Lower lobe of right lung (tissue), 2 donors: Measurements from ENCODE around the gene RAD51B. TPM values are rescaled to one million over a fixed set of nuclear protein-coding genes. Genes with fewer than 3 reads are reported as not detected.
A peak's percentile ranks its signal among the peaks of the same experiment; 100 is the strongest.
"Not testable (repeated sequence)": the region's sequence is repeated elsewhere in the genome, so short reads cannot be mapped to it uniquely, and the experiment has no call there.

ENCODE experiments used
- ATAC-seq, 2 donors: fragments of 200-7000 bp; cut with Tn5 transposase; one replicate each; pipeline ENCODE4 v1.9.1; 2020 to 2022; ENCODE audit warnings: mild to moderate bottlenecking in 2 of 2, moderate library complexity in 2 of 2
- DNase-seq: peaks from one replicate; pipeline ENCODE4 v3.0.0-alpha.2; 2020
- H3K27ac ChIP-seq: fragments of 200-600 bp; one replicate; pipeline ENCODE4 v1.8.0; 2022
- H3K27me3 ChIP-seq: fragments of 200-600 bp; one replicate; pipeline ENCODE4 v1.8.0; 2022; ENCODE audit warnings: low read depth
- H3K36me3 ChIP-seq: fragments of 200-600 bp; one replicate; pipeline ENCODE4 v1.8.0; 2022; ENCODE audit warnings: mild to moderate bottlenecking
- H3K4me1 ChIP-seq: fragments of 200-600 bp; one replicate; pipeline ENCODE4 v1.8.0; 2022
- H3K4me3 ChIP-seq: fragments of 200-600 bp; one replicate; pipeline ENCODE4 v1.8.0; 2022; ENCODE audit warnings: mild to moderate bottlenecking
- H3K9me3 ChIP-seq: fragments of 200-600 bp; one replicate; pipeline ENCODE4 v1.8.0; 2022
- intact Hi-C: fragments of 100-400 bp; cut with DNase I; formaldehyde crosslinking; loops from one replicate; pipeline ENCODE4 v1.11.0; 2022
- total RNA-seq: library from RNA; stranded (reverse); fragmentation: NEBNext Ultra II Directional; extraction: Animal tissue kit (Norgen Biotek cat#: 25700); gene quantifications from one replicate; pipeline ENCODE4 v1.2.1, GENCODE V29; 2021
- TF ChIP-seq, protein P1 (sequence below): fragments of 200-600 bp; IDR thresholded peaks from one replicate; pipeline ENCODE4 v1.8.0; 2022; ENCODE audit warnings: antibody characterized with exemption, mild to moderate bottlenecking
- donor health status: DM: no; HTN: yes; CAD: no; lungs with severe emphysema.

Gene RAD51B
- total RNA-seq, 1 donor from 2014 or later = 22.2 TPM

DNA sequence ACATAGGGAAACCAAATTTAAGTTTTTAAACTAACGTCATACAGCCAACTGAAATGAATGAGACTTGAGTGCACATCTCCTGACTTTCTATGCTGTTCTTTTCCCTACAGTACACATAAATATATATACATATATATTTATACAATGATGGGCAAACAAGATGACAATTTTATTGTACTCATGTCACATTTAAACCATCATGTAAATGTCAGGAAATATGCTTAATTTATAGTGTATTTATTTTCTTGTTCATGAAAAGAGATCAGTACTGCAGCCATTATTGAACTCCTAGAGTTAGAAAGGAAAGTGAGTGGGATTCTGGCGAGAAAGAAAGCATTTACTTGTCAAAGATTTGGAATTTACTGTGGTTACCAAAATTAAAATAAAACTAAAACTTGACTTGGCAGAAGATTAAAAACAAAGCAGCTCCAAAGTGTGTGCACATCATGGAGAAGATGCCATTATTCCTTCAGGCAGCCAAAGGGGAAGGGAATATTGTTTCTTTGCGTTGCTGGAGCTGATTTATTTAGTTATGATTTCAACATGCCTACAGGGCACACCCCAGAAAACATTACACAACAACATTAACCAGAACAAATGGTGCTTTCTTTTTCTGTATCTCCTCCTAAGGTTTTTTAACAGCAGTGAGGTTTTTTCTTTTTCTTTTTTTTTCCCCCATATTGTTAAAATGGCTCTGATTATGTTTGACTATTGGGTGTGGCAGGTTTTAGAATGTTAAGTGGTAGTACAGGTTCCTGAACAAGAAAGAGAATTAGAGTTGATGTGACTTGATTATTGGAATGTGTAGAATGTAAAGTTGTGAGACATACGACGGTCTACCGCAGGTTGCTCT is 144.6 kb downstream of the RAD51B start:
- Histone ChIP-seq H3K4me3 (no peak overlapping the region), H3K27me3 (no peaks in the 10 kb centered on the region), H3K4me1 (peaks cover 51% of the 10 kb centered on the region), H3K9me3 (no peaks in the 10 kb centered on the region), H3K36me3 (no peaks in the 10 kb centered on the region), H3K27ac (peak overlapping the region; percentile 59)
- ATAC-seq (peak; percentile 71 to 78), DNase-seq (no peak)
- intact Hi-C loops = no loop called here
- TF ChIP-seq, protein P1, sequence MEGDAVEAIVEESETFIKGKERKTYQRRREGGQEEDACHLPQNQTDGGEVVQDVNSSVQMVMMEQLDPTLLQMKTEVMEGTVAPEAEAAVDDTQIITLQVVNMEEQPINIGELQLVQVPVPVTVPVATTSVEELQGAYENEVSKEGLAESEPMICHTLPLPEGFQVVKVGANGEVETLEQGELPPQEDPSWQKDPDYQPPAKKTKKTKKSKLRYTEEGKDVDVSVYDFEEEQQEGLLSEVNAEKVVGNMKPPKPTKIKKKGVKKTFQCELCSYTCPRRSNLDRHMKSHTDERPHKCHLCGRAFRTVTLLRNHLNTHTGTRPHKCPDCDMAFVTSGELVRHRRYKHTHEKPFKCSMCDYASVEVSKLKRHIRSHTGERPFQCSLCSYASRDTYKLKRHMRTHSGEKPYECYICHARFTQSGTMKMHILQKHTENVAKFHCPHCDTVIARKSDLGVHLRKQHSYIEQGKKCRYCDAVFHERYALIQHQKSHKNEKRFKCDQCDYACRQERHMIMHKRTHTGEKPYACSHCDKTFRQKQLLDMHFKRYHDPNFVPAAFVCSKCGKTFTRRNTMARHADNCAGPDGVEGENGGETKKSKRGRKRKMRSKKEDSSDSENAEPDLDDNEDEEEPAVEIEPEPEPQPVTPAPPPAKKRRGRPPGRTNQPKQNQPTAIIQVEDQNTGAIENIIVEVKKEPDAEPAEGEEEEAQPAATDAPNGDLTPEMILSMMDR = no peak

DNA sequence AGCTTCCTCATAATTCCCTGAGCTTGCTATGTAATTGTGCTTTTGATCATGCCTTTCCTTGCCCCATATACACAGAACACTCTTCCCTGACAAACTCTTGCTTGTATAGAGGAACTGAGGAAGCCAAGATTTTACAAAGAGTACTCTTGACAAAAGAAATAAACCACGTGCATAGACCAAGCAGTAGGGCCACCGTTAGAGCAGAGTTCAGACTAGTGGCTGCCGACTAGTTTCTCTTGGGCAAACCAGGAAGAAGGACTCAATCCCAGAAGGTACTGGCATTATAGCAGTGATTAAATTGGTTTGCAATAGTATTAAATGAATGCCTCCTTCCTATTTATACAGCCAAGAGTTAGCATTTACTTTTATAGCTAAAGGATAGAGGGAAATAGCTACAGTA is 146.1 kb downstream of the RAD51B start:
- ATAC-seq = peak; percentile 40 to 72

DNA sequence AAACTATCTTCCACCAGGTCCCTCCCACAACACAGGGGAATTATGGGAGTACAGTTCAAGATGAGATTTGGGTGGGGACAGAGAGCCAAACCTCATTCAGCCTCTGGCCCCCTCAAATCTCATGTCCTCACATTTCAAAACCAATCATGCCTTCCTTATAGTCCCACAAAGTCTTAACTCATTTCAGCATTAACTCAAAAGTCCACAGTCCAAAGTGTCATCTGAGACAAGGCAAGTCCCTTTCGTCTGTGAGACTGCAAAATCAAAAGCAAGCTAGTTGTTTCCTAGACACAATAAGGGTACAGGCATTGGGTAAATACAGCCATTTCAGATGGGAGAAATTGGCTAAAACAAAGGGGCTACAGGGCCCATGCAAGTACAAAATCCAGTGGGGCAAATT is 147.6 kb downstream of the RAD51B start:
- no peaks in the 10 kb centered on the region for H3K9me3 ChIP-seq
- TF ChIP-seq, protein P1 = no peak
- H3K4me1 ChIP-seq = peaks cover 40% of the 10 kb centered on the region
- ATAC-seq (no peak), DNase-seq (no peak)
- H3K4me3 ChIP-seq = no peak overlapping the region
- intact Hi-C loops = no loop called here
- H3K36me3 ChIP-seq = no peaks in the 10 kb centered on the region
- no peaks in the 10 kb centered on the region for H3K27me3 ChIP-seq
- H3K27ac ChIP-seq = no peak overlapping the region

More for the DNA sequence above, 146.1 kb downstream of the RAD51B start:
- Histone ChIP-seq H3K27ac (no peak overlapping the region), H3K4me1 (peaks cover 51% of the 10 kb centered on the region), H3K4me3 (no peak overlapping the region), H3K9me3 (no peaks in the 10 kb centered on the region), H3K27me3 (no peaks in the 10 kb centered on the region), H3K36me3 (no peaks in the 10 kb centered on the region)
- intact Hi-C loops = no loop called here
- no peak for DNase-seq
- TF ChIP-seq, protein P1 = no peak

DNA sequence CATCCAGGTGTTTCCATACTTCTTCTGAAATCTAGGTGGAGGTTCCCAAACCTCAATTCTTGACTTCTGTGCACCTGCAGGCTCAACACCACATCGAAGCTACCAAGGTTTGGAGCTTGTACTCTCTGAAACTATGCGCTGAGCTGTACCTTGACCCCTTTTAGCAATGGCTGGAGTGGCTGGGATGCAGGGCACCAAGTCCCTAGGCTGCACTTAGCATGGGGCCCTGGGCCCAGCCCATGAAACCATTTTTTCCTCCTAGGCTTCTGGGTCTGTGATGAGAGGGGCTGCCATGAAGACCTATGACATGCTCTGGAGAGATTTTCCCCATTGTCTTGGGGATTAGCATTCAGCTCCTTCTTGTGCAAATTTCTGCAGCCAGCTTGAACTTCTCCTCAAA is 148.4 kb downstream of the RAD51B start:
- H3K36me3 ChIP-seq, intact Hi-C loops, ATAC-seq, H3K27me3 ChIP-seq, H3K4me3 ChIP-seq, H3K9me3 ChIP-seq, H3K27ac ChIP-seq, DNase-seq: not testable (repeated sequence)
- peaks cover 33% of the 10 kb centered on the region for H3K4me1 ChIP-seq

DNA sequence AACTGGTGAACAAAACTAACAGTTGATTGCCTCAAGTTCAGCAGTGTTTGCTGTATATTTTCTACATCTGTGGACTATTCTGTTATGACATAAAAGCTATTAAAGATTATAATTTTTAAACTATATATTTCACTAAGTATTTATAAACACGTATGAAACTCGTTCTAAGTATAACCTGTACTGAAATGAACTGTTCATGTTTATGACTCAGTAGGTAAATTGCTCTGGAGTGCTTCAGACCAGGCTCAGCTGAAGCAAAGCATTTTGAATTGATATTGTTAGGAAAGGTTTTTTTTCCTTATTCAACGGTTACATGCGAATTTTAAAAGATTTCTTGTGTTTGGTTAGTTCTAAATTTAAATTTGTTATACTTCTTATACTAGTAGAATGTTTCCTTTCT is 151.3 kb downstream of the RAD51B start:
- Histone ChIP-seq H3K4me1 (peaks cover 3% of the 10 kb centered on the region), H3K27me3 (no peaks in the 10 kb centered on the region), H3K4me3 (no peak overlapping the region), H3K36me3 (no peaks in the 10 kb centered on the region), H3K9me3 (no peaks in the 10 kb centered on the region), H3K27ac (no peak overlapping the region)
- intact Hi-C loops = no loop called here
- ATAC-seq (no peak), DNase-seq (no peak)
- TF ChIP-seq, protein P1 = no peak
